NCI-H2107 treated with DMSO at 0.1 percent for 48 hours (cell line): Measurements from ENCODE around the gene LRRC10B.
A peak's percentile ranks its signal among the peaks of the same experiment; 100 is the strongest.

ENCODE experiments used
- DNase-seq: peaks from one replicate; lab custom pipeline; 2025; ENCODE audit not compliant: unreplicated experiment; lab: John Stamatoyannopoulos, UW

Gene LRRC10B

GRCh38 chr11:61528114-61528513 is 19.6 kb downstream of the LRRC10B start:
- DNase-seq = no peak

GRCh38 chr11:61529537-61530225 is 21.1 kb downstream of the LRRC10B start:
- DNase-seq = no peak

GRCh38 chr11:61531044-61531443 is 22.5 kb downstream of the LRRC10B start:
- DNase-seq = no peak

GRCh38 chr11:61532134-61533038 is 23.8 kb downstream of the LRRC10B start:
- no peak for DNase-seq

- no peak for DNase-seq
Measured at GRCh38 chr11:61533039-61533375, 24.5 kb downstream of the LRRC10B start.

- no peak for DNase-seq
Measured at GRCh38 chr11:61533401-61533800, 24.9 kb downstream of the LRRC10B start.

GRCh38 chr11:61534025-61534932 is 25.7 kb downstream of the LRRC10B start:
- no peak for DNase-seq

GRCh38 chr11:61534933-61535839 is 26.6 kb downstream of the LRRC10B start:
- no peak for DNase-seq

GRCh38 chr11:61535998-61536675 is 27.6 kb downstream of the LRRC10B start:
- DNase-seq = no peak

GRCh38 chr11:61536676-61537270 is 28.2 kb downstream of the LRRC10B start:
- DNase-seq = no peak

- no peak for DNase-seq
Measured at GRCh38 chr11:61537326-61537725, 28.8 kb downstream of the LRRC10B start.

- no peak for DNase-seq
Measured at GRCh38 chr11:61538636-61538961, 30.1 kb downstream of the LRRC10B start.

- DNase-seq = no peak
Measured at GRCh38 chr11:61539006-61539405, 30.5 kb downstream of the LRRC10B start.

- DNase-seq = no peak
Measured at GRCh38 chr11:61539831-61540357, 31.3 kb downstream of the LRRC10B start.

GRCh38 chr11:61540528-61540927 is 32.0 kb downstream of the LRRC10B start:
- DNase-seq = no peak

GRCh38 chr11:61541598-61541997 is 33.0 kb downstream of the LRRC10B start:
- peak; percentile 33 for DNase-seq

GRCh38 chr11:61542024-61542461 is 33.5 kb downstream of the LRRC10B start:
- no peak for DNase-seq

GRCh38 chr11:61542705-61543104 is 34.2 kb downstream of the LRRC10B start:
- DNase-seq = no peak

GRCh38 chr11:61543606-61544306 is 35.2 kb downstream of the LRRC10B start:
- DNase-seq = no peak
